ENCODE measurements around the gene IRAK1.

The IRAK1 gene

DNA sequence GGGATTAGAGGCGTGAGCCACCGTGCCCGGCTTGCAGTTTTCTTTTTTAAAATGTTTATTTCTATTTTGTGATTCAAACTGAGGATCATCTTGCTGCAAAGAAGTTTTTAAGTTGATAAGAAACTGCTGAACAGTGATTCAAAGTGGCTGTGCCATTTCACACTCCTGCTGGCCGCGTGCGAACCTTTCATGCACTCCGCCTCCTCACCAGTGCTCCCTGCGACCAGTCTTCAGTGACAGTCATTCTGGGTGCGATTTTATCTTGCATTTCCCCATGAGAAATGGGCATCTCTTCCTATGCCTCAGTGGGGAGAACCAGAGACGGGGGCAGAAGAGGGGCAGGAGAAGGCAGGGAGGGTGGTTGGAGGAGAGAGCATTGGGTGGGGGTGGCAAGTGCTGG lies 25.7 kb downstream of the IRAK1 start:
- DNase-seq = no peak

DNA sequence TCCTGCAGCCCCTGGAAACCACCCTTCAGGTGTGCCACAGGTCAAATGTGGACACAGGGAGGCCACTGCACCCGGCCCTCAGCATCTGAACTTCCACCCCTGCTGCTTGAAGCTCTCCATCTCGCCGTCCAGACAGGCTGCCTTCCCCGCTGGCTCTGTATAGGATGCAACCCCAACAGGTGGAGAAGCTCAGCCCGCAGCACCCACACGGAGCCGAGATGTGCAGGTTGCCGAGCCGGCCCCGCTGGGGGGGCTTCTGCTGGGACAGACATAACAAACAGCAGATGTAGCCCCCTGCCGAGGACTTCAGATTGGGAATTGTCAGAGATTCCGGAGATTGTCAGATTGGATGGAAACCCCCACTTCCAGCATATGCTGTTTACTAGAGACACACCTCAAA lies 26.6 kb downstream of the IRAK1 start:
- DNase-seq = no peak

DNA sequence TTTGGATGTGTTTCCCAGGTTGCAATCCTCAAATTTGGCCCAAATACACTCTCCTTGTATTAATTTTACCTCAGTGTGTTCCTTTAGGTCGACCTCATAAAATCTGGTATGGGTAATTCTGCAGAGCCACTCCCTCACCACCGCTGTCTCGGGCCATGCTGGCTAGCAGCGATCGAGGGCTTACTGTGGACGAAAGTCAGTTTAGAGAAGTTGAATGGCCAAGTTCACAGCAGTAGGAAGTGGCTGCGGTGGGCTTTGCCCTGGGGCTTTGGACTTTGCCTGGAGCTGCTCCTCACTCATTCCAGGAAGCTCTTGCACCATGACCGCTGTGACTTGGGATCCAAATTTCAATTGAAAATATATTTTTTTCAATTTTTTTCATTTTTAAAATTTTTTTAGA lies 27.5 kb downstream of the IRAK1 start:
- DNase-seq = no peak

DNA sequence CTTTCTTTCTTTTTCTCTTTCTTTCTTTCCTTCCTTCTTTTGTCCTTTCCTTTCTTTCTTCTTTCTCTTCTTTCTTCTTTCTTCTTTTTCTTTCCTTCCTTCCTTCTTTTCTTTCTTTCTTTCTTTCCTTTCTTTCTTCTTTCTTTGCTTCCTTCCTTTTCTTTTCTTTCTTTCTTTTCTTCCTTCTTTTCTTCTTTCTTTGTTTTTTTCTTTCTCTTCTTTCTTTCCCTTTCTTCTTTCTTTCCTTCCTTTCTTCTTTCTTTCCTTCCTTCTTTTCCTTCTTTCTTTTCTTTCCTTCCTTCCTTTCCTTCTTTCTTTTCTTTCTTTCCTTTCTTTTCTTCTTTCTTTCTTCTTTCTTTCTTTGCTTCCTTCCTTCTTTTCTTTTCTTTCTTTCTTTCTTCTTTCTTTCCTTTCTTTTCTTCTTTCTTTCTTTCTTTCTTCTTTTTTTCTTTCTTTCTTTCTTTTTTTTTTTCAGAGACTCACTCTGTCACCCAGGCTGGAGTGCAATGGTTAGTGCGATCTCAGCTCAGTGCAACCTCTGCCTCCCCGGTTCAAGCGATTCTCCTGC lies 28.6 kb downstream of the IRAK1 start:
- no peak for DNase-seq

DNA sequence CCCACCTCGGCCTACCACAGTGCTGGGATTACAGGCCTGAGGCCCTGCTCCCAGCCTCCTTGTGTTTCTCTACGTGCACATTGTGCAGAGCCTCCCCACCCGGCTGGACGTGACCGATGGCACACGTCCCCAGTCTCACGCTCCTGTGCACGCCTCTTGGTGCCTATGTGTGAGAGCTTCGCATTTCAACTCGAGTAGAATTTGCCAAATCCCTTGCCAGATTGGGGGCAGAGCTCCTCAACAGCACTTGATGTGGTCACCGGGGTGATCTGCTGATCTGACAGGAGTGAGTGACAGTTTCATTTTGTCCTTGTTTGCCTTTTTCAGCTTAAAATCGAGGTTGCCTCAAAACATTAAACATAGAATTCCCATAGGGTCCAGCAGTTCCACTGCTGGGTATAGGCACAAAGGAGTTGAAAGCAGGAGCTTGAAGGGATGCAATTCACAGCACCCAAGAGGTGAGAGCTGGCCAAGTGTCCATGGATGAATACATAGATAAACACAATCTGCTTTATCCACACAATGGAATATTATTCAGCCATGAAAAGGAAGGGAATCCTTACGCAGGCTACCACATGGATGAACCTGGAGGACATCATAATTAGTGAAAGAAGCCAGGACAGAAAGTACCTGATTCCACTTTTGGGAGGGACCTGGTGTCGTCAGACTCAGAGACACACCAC lies 29.6 kb downstream of the IRAK1 start:
- DNase-seq = no peak

DNA sequence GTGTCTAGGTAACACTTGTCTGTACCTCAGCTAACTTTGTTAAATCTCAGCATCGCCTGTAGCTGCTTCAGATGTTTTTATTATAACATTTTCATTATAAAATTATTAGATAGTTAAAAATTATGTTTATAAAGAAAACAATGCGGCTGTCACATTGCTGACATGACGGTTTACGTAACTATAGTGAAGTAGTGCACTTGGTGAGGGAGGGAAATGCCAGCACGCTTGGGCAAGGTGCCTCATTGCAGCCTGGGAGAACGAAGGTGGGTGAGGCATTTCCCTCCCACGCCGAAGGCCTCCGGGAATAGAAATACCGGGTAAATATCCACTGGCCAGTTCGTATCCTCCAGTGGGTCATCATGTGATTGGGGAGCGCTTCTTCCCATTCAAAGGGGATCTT lies 31.2 kb downstream of the IRAK1 start:
- DNase-seq = no peak

DNA sequence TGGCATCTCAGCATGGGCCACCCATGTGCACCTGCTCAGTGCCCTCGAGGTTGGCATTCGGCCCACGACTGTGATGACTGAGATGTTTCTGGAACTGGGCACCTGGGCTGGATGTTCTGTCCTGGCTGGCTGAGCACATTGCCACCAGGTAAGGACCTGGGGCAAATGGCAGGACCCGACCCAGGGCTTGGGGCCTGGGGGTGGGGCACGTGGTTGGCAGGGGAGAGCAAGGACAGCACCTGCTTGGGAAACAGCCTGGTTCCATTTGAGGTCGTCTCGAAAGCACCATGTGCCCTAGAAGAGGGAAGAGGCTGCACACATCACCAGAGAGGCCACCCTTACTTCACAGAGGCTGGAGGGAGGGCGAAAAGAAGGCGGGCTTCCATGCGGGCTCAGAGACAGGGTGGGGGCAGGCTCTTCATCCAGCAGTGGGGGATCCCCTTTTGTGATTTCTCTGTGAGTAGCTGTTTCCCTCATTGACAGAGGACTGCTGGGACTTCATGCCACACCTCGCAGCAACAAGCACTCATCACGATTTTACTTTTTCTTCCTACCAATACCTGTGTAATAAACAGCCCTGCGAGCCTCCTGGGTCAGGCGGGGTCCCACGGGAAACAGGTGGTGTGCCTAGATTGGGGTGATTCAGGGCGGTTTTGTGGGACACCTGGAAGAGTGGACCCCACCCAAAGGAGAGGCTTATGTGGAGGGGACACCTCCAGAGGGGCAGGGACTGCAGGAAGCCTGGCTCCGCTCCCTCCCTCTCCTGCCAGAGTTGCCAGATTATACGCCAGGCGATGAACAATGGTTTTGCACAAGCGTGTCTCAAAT lies 35.1 kb downstream of the IRAK1 start:
- peak; percentile 50 to 66 for DNase-seq

DNA sequence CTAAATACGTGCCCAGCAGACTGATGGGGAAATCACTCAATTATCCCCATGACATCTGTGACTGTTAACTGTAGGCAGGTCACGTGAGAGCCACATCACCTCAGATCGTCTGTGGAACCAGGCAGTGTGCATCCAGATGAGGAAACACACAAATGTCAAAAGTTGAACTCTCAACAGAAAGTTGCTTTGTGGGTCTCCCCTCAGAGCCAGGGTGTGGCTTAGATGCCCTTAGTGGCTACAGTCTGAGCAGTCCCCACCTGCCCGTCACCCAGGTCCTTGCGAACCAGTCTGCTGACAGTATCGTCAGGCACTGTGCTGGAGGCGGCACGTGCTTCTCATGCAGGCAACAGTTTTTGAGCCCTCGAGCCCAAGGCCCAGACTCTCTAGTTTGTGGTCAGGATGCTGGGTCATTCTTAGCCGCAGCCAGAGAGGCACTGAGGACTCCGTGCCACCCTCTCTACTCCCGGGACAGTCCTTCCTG lies 36.3 kb downstream of the IRAK1 start:
- DNase-seq = peak in 1 of 2 experiments; percentile 42

DNA sequence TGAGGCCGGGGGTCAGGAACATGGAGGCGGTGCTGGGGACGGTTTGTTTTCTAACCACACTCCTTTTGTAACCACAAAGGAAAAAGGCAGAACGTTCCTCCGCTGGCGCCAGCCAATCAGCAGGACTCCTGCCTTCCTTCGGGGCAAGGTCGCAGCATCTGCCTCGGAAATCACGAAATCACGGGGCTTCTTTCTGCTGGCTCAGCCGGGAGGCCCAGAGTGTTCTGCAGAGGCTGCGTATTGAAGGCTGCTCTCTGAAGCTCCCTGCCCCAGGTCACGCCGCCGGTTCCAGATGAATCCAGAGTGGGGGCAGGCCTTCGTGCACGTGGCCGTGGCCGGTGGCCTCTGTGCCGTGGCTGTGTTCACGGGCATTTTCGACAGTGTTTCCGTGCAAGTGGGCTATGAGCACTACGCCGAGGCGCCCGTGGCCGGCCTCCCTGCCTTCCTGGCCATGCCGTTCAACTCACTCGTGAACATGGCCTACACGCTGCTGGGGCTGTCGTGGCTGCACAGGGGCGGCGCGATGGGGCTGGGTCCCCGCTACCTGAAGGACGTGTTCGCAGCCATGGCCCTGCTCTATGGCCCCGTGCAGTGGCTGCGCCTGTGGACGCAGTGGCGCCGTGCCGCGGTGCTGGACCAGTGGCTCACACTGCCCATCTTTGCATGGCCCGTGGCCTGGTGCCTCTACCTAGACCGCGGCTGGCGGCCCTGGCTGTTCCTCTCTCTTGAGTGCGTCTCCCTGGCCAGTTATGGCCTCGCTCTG lies 37.8 kb downstream of the IRAK1 start:
- DNase-seq = peak; percentile 75 to 80

DNA sequence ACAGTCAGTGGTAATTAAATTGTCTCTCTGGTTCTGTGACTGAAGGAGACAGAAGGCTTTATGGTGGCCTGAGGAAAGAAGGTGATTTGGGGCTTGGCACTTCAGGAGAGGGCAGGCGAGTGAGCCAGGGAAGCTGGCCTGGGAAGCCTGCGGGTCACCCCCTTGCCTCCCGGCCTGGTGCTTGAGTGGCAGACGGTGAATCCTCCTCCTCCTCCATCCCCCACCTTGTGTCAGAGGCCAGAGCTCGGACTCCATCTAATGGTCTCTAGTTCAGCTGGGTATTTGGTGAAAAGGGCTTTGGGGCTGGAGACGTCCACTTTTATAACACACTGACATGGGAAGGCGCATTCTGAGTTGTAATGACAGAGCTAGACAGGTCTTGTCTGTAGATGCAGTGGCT lies 38.5 kb downstream of the IRAK1 start:
- DNase-seq = no peak

DNA sequence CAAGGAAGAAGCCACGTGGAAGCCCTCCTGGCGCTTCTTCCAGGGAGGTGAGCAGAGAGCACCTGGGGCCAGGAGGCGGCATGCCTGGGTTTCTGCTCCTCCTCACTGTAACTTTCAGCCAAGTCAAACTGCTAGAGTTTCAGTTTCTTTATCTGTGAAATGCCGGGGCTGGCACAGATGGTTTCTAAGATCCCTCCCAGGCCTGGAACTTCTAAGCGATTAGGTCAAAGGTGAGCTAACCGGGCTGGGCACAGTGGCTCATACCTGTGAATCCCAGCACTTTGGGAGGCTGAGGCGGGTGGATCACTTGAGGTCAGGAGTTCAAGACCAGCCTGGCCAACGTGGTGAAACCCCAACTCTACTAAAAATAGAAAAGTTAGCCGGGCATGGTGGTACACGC lies 39.3 kb downstream of the IRAK1 start:
- peak; percentile 48 to 51 for DNase-seq

DNA sequence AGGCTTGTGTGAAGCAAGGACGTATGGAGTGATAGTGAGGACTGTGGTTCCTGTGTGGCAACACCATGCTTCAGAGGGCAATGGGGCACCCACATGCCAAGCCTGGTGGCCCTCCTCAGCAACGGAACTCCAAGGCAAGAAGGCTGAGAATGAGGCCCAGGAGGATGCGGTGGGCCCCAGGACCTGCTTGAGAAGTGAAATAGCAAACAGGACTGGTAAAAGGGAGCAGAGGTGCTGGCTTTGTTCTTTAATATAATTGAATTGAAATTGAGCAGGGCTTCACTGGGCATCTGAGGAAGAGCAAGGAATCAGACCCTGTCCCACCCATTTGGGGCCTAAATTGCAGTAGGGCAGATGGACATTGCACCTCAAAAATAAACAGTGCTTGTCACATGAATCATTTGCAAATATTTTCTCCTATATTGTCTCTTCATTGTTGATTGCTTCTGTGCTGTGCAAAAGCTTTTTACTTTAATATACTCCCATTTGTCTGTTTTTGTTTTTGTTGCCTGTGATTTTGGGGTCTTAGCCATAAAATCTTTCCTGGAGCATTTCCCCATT lies 44.9 kb downstream of the IRAK1 start:
- no peak for DNase-seq

DNA sequence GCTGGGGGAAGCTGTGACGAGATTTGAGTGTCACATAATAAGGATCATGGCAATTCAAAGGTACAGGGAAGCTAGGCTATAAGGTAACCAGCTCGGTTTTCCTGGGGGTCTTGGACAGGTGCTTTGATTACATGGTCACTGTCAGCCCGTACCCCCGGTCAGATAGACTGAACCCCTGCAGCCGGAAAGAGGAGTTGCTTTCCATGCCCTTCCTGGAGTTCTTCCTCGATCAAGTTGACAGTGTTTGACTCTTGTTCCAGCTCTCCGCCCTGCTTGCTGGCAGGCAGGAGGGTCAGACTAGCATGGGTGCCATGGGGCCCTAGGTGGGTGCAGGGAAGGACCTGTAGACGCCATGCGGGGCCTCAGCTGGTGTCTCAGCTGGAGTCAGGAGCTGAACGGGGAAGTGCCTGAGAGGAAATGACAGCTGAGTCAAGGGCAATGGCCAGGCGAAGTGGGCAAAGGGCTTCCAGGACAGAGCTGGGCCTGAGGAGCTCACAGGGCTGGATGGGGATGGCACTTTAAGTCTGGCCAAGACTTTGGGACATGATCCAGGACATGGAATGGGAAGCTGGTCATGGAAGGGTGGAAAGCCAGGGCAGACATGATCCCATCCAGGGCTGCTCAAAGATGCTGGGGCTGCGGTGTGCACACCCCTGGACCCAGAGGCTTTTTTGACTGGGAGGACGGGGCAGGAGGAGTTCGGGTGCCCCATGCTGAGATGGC lies 45.5 kb downstream of the IRAK1 start:
- DNase-seq = no peak

DNA sequence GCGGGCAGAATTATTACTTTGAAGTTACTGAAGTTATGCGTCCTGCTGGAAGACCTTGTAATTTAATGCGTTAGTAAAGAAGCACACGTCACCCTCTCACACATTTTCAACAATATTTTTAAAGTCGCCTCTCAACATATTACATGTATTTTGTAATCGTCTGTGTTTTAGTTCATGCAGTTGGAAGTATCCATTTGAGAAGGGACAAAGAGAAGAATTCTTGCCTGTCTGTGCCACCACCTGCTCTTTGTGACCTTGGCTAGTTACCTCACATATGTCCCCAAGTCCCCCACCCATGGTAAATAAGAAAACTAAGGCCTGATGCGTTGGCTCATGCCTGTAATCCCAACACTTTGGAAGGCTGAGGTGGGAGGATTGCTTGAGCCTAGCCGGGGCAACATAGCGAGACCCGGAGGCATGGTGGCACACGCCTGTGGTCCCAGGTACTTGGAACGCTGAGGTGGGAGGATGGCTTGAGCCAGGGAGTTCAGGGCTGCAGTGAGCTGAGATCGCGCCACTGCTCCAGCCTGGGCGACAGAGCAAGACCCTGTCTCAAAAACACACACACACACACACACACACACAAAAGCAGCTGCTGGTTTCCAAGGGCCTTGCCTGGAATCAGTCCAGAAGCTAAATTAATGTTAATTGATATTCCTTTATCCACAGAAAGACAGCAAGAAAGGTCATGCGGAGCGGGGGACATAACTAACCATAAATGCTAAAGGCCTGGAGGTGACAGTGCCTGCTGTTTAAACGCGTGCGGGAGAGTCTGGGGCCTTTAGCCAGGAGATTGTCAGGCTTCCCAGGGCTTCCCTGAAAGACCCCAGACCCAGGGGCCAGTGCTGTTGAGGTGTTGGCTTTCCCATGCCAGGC lies 46.3 kb downstream of the IRAK1 start:
- no peak for DNase-seq

DNA sequence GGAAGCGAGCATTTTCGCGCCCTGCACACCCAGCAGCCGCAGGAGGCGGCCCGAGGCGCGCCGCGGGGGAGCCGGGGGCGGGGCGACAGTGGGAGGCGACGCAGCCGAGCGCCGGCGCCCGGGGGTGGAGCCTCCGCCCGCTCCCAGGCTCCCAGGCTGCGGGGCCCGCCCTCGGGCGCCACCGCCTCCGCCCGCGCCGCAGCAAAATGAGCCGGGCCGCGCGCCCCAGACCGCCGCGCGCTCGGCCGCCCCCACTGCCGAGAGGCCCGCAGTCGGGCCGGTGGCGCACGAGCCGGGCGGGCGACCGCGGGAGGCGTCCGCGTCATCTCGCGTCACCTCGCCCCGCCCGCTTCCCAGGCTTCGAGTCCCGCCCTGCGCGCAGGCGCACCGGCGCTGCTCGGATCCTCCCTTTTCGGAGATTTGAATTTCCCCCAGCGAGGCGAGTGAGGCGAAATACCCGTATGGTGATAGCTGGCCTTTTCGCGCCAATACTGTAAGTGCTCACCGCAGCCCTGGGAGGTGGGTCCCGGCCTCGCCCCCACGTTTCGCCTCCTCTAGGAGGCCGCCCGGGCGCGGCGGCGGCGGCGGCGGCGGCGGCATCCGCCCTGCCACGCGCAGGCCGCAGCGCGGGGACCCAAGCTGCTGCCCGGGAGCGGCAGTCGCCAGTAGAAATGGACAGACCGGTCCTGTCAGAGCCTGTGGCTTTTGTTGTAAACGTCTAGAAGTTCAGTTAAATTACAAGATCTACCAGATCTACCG lies 47.2 kb downstream of the IRAK1 start, which contains the start of gene TMEM187:
Gene TMEM187, plus strand, starts transcription at position 387 of the 759 bp plus-strand sequence. CDS start 9,309 bp downstream, outside the sequence.
- DNase-seq = peak; percentile 93 to 94

DNA sequence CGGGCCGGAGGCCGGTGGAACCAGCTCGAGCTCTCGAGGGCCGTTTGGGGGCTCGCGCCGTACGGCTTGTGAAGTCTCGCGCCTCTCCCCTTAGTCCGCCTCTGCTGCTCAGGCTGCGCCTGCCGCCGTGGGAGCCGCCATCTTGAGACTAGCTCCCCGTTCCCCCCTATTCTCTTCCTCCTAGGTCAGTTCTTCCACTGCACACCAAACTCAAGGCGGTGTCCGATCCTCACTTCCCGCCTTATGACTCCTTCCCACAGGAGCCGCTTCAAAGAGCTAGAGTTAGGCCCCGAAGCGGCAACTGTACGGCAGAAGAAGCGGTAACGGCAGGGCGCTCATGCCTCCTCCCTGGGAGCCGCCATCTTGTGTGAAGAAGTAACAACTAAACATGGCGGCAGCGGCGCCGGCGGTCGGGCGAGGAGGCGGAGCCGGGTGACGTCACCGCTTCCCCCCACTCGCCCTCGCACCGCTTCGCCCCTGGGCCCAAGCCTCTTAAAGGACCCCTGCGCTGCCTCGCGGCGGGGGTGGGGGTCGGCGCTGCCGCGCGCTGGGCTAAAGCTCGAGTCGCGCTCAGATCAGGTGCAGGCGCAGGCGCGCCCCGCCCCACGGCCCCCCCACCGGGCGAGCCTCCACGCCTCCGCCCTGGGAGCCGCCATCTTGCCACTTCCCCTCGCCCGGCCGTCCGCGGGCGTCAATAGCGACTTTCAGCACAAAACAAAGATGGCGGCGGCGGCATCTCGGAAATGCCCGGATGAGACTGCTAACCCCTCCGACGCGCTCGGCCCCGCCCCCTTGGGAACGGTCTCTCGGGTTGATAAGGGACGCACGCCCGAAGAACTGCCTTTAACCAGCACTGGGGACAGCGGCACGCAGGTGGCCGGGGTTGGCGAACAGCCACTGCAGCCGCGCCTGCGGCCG lies 48.0 kb downstream of the IRAK1 start, which contains the start of gene HCFC1:
Gene HCFC1, minus strand, starts transcription at position 369 of the 918 bp plus-strand sequence. CDS start 978 bp downstream, outside the sequence.
- peak; percentile 95 to 96 for DNase-seq

DNA sequence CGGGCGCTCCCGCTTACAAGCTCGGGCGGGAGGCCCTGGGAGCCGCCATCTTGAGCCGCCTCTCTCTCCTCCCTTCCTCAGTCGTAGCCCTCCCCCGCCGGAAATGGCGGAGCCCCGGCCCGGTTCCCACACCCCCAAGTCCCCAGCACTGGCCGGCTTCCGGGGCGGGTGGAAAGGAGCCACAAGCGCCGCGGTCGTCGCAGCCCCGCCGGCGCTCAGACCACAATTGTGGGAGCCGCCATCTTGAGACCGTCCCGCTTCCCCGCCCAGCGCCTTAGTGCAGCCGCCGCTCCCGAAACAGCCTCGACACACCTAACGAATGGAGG lies 48.6 kb downstream of the IRAK1 start:
- peak; percentile 91 to 94 for DNase-seq

DNA sequence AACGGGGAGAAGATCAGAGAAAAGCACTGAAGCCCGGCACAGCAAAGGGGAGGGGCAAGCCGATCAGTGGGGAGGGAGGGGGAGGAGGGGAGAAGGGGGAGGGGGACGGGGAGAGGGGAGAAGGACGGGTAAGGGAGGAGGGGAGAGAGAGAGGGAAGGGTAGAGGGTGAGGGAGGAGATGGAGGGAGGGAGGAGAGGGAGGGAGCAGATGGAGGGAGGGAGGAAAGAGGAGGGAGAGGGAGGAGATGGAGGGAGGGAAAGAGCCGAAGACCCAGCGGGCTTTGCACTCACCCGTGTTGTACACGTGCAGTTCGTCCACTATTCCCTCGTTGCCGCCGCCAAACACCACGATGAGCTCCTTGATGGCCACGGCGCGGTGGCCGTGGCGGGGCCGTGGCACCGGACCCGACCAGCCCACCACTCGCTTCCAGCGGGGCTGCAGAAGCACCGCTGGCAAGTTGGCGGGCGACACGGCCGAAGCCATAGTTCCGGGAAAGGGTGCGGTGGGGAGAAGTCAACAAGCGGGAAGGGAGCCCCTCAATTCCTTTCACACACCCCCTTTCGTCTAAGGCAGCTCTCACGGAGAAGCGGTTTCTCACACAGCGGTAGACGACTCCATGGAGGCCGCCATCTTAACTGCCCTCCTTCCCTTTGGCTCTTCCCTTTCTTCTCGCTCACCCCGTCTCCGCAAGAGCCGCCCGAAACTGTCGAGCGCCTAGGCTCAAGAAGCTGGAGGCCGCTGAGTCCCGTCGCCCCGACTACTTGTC lies 49.2 kb downstream of the IRAK1 start:
- peak; percentile 47 to 53 for DNase-seq
